GM18951 (cell line): ENCODE data around the gene SAMD14.
"Not testable (repeated sequence)": the region's sequence is repeated elsewhere in the genome, so short reads cannot be mapped to it uniquely, and the experiment has no call there.

Experiments
- POLR2A ChIP-seq: IDR thresholded peaks from 4 replicates; pipeline ENCODE4 v1.6.1; 2011; ENCODE audit warnings: mild to moderate bottlenecking; ENCODE audit not compliant: insufficient read length, insufficient read depth; ENCODE audit errors: extremely low read depth
- in situ Hi-C: fragments of 300-500 bp; cut with MboI; formaldehyde crosslinking; loops from one replicate; pipeline ENCODE4 v1.12.0; 2022; ENCODE audit warnings: low sequenced_read_pairs, mixed read lengths, inconsistent platforms; ENCODE audit not compliant: unreplicated experiment

Gene SAMD14

GRCh38 chr17:50062293-50063243, 67.4 kb downstream of the SAMD14 start:
- no peak for TF ChIP-seq POLR2A
- in situ Hi-C loops = no loop called here

DNA sequence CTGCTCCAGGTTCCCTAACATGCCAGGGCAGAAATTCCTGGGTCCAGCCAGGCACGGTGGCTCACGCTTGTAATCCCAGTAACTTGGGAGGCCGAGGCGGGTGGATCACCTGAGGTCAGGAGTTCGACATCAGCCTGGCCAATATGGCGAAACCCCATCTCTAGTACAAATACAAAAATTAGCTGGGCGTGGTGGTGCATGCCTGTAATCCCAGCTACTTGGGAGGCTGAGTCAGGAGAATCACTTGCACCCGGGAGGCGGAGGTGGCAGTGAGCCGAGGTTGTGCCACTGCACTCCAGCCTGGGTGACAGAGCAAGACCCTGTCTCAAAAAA, 68.3 kb downstream of the SAMD14 start:
- in situ Hi-C loops = not testable (repeated sequence)

- TF ChIP-seq POLR2A = no peak
Observed at GRCh38 chr17:50060951-50061712, 68.8 kb downstream of the SAMD14 start.

More at GRCh38 chr17:50060951-50061712, 68.8 kb downstream of the SAMD14 start:
- in situ Hi-C loops = no loop called here
